ENCODE data around the gene VMP1.

Gene VMP1

DNA sequence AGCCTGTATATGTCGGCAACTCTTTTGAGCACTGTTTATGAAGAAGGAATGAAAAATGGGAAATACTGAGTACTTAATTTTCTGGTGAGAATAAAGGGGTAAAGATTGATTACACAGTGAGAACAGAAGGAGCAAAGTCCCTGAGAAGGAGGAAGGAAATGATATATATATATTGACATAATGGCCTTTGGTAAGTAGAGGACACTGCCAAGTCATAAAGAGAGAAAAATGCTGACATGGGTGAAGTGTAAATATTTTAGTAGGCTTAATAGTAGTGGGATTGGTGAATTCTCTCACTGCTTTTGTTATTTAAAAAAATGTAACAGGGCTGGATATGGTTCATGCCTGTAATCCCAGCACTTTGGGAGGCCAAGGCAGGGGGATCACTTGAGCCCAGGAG, 16.2 kb downstream of the VMP1 start:
- TF ChIP-seq, protein P1, sequence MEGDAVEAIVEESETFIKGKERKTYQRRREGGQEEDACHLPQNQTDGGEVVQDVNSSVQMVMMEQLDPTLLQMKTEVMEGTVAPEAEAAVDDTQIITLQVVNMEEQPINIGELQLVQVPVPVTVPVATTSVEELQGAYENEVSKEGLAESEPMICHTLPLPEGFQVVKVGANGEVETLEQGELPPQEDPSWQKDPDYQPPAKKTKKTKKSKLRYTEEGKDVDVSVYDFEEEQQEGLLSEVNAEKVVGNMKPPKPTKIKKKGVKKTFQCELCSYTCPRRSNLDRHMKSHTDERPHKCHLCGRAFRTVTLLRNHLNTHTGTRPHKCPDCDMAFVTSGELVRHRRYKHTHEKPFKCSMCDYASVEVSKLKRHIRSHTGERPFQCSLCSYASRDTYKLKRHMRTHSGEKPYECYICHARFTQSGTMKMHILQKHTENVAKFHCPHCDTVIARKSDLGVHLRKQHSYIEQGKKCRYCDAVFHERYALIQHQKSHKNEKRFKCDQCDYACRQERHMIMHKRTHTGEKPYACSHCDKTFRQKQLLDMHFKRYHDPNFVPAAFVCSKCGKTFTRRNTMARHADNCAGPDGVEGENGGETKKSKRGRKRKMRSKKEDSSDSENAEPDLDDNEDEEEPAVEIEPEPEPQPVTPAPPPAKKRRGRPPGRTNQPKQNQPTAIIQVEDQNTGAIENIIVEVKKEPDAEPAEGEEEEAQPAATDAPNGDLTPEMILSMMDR (IDR thresholded peaks at IDR 0.05) = no peak

DNA sequence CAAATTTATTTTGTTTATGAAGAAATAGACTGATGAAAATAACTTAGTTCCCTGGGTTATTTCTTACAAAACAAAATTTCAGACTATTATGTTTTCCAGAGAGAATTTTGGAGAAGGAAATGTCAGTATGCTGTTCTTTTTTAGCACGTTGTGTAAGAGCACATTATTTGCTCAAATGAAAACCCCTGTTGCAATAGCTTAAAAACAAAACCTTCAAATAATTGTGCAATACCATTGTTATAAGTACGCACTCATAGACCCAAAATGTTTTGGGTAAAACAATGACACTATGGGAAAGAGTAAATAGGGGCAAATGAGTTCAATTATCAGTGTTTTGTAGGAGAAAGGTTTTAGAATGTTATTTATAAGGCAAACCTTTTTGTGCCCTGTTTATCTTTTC, 18.2 kb downstream of the VMP1 start:
- TF ChIP-seq, protein P1 (IDR thresholded peaks at IDR 0.05) = no peak

DNA sequence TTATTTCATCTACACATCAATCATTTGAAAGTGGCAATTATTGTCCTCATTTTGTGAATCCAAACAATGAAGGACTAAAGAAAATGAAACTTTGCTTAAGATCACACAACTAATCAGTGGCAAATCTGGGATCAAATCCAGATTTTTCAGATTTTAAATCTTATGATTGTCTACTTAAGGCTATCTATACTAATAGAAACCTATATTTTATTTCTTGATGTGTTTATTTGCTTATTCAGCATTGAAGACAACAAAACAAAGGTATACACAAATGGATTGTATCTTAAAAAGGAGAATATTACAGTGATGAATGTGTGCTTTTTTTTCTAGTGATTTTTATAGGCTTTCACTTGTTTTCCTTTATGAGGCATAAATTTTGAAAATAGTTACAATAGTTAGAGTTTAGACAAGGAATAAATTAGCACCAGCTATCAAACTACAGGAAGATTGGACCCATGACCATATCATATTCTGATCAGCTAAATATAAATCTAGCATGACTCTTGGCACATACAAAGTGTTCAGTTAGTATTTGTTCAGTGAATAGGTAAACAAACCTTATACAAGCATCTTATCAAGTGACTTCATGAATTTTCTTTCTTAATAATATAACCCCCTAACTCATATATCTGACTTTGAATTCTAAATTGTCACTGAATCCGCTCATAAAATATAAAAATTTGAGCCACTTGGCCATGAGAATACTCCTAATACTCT, 20.5 kb downstream of the VMP1 start:
- TF ChIP-seq, protein P1 (IDR thresholded peaks at IDR 0.05) = no peak

DNA sequence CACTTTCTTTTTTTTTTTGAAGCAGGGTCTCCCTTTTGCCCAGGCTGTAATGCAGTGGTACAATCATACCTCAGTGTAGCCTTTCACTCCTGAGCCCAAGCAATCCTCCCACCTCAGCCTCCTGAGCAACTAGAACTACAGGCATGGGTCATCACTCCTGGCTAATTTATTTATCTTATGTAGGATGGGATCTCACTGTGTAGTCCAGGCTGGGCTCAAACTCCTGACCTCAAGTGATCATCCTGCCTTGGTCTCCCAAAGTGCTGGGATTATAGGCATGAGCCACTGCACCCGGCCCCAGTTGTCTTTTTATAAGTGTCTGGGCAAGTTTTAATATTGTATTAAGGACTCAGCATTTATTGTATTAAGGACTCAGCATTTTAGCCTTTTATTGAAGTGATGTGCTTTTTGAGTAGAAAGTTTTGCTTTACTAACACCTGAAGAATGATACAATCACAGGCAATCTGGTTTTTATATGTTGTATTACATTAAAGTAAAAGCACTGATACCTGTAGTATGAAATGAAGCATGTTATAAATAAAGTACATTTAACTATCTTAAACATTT, 22.9 kb downstream of the VMP1 start:
- TF ChIP-seq, protein P1 (IDR thresholded peaks at IDR 0.05) = no peak

DNA sequence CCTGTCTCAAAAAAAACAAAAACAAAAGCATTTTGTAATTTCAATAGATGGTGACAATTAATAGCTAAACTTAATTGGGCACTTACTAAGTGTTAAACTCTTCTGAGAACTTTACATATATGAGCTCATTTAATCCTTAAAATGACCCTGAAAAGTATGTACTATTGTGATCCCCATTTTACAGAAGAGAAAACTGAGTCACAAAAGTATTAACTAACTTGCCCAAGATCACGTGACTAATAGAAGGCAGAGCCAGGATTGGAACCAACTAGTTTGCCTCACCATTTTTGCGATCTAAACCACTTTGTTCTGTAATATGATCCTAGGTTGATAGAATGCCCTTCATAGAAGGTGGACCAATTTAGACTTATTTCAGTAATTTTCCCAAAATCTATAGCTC, 26.2 kb downstream of the VMP1 start:
- TF ChIP-seq, protein P1 (IDR thresholded peaks at IDR 0.05) = no peak

DNA sequence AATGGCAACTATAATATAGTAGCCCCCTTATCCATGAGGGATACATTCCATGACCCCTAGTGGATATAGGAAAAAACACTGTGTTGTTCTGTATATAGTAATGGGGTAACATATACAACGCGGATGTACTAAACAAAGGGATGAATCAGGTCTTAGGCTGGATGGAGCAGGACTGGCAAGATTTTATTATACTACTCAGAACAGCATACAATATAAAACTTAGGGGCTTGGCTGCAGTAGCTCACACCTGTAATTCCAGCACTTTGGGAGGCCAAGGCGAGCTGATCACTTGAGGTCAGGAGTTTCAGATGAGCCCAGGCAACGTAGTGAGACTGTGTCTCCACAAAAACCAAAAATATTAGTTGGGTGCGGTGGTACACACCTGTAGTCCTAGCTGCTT, 26.8 kb downstream of the VMP1 start:
- TF ChIP-seq, protein P1 (IDR thresholded peaks at IDR 0.05) = no peak

DNA sequence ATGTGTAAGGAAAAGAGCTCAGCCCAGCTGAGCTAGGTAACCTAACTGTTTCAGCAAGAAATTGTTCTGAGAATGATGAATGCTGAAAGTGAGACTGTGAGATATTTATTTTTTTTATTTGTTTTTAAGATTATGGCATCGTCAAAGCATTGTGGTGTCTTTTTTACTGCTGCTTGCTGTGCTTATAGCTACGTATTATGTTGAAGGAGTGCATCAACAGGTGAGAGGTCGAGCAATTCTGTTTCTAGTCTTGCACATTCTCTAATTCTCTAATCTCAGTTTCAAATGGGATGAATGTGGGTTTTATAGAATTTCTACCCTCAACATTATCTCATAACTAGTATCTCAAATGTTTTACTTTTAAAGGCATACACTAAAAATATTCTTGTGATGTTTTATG, 29.9 kb downstream of the VMP1 start:
- TF ChIP-seq, protein P1 (IDR thresholded peaks at IDR 0.05) = no peak

Measured in LNCAP (cell line).